GM15510 (cell line): ENCODE results near the gene ADAP1.

ENCODE experiments used
- POLR2A ChIP-seq: IDR thresholded peaks from 3 replicates; pipeline ENCODE4 v1.6.1; 2011; ENCODE audit warnings: borderline replicate concordance; ENCODE audit not compliant: insufficient read length; ENCODE audit errors: extremely low read depth

Gene ADAP1

DNA sequence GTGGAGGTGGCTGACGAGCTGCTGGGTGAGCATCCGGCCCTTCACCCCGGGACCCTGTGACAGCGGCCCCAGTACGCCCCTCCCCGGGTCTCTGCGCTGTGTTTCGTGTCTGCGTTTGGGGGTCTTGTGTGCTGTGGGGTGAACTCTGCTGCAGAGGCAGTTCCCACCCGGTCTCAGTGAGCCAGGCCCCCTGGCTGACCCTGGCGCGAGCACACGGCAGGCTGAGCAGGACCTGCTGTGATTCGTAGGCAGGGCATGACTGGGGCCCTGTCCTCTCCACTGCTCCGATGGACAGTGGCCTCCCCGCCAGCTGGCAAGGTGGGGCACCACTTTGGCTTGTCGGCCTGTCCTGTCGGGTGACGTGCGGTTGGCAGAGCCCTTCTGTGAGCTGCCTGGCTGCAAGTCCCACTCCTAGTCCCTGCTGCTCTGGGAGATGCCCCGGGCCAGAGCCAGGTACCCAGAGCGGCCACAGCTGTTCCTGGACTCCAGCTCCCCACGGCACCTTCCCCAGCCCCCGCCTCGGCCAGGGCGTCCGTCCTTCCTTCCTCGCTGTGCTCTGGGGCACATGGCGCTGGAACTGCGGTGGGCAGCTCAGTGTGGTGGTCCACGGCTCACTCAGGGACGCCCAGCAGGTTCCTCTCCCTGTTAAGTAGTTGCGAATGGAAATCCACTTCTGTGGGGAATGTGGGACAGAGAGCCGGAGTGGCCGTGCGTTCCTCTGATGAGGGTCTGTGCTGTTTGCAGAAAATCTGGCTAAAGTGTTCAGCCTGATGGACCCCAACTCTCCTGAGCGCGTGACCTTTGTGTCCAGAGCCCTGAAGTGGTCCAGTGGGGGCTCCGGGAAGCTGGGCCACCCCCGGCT is 67.6 kb downstream of the ADAP1 start:
- no peak for TF ChIP-seq POLR2A

DNA sequence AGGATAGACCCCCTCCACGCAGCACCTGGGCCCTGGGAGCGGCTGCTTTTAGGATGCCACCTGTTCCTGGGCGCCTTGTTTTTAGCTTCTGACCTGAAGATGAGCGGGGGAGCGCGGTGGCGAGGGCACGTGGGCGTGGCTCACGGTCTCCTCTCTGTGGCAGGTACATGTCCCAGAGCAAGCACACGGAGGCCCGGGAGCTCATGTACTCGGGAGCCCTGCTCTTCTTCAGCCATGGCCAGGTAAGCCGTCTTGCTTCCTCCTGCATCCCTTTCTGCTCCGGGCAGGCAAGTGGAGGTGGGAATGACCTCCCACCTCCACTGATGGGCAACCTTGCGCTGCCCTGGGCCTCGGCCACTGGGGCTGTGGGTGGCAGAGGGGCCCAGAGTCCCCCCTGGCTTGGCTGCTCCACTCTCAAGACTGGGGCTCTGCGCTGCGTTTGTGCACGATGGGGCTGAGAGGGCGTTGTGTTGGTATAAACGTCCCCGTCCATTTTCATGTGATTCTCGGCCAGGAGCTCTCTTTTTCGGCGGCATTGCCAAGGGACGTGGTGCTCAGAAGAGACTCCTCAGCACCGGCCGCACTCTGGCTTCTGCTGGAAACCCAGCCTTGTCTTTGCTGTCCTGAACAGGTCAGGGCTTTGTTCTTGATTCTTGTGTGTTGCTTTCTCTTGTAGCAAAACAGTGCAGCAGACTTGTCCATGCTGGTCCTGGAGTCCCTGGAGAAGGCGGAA is 68.4 kb downstream of the ADAP1 start:
- no peak for TF ChIP-seq POLR2A

DNA sequence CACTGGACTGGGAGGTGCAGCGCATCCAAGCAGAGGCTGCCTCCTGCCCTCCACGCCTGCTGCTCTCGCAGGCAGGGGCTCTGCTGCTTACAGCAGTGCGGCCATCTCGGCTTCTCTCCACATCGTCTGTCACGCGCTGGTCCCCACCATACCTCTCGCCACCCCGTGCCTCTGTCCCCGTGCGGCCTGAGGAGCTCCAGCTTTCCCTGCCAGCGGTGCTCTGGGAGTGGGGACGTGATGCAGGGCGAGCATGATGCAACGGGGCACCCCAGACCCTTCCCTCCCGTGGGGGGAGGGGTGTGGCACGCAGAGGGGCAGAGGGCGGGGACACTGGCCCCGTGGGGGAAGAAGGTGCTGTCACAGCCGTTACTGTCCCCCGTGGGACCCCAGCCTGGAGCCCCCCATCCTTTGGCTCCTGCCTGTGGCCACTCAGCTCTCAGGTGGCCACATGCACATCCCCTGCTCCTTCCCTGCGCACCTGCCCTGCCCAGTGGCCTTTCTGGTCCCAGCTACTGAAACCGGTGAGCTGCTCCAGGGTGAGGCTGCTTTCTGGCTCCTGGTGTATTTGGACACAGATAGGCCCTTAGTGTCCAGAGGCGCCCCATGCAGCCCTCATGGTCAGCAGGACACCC is 69.1 kb downstream of the ADAP1 start:
- no peak for TF ChIP-seq POLR2A

DNA sequence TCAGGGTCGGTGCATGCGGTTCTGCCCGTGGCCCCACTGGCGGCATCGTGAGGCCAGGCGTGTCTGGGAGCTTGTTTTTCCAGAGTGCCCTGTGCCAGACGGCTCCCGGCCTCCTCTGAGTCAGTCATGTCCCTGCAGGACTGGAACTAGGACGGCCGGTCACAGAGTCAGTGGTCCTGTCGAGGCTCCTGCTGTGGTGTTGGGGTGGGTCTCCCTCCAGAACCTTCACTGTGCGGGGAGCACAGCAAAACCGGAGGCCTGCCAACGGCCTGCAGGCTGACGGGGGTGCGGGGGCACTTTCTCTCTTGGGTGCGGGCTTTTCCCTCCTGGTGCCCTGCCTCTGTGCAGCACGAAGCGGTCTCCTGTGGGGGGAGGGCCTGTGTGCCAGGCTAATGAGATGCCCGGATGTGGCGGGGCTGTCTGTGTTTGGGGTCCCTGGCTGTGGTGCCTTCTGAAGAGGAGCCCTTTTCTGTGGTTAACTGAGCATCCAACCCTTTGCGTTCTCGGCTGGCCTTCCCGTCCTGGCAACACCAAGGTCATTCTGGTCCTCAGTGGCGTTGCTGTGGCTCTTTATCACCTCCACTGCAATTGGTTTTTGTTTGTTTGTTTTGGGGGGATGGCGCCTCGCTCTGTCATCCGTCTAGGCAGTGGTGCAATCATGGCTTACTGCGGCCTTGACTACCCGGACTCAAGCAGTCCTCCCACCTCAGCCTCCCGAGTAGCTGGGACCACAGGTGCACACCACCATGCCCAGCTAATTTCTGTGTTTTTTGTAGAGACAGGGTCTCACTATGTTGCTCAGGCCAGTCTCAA is 70.1 kb downstream of the ADAP1 start:
- no peak for TF ChIP-seq POLR2A

DNA sequence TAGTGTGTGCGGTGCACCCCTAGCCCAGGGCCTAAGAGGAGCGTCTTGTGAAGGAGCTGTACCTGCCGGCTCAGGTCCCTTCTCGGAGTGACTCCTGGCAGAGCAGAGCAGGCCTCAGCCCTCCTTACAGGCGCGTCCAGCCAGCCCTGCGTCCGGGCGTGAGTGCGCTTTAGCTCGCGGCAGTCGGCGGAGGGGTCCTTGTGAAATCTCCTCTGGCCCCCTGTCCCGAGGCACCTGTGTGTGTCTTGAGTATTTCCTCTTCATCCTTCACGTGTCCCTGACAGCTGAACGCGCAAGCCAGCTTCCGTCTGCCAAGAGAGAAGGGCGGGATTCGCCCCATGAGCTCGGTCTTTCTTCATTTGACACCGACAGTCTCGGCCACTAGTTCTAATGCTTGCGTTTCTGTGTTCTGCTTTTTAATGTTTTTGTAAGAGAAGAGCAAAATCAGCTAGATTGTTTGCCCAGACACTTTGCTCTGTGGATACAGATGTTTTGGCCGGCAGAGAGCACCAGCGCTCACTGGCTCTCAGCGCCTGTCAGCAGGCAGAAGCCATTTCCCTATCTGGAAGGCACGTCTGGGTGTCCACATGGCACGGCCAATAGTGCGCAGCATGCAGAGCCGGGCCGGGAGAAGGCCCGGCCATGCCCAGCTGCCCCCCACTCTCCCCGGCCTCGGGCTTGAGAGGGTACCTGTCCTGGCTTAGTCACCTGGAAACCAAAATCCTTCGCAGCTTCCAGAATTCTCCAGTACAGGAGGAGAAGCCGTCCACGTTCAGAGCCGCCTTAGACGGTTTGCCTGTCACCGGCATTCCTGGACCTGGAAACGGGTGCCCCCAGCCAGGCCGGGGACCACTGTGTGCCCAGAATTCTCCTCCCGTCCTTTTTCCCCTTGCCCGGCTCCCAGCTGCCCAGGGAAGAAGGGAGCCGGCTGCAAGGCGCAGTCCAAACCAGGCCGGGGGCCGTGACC is 71.1 kb downstream of the ADAP1 start:
- no peak for TF ChIP-seq POLR2A

DNA sequence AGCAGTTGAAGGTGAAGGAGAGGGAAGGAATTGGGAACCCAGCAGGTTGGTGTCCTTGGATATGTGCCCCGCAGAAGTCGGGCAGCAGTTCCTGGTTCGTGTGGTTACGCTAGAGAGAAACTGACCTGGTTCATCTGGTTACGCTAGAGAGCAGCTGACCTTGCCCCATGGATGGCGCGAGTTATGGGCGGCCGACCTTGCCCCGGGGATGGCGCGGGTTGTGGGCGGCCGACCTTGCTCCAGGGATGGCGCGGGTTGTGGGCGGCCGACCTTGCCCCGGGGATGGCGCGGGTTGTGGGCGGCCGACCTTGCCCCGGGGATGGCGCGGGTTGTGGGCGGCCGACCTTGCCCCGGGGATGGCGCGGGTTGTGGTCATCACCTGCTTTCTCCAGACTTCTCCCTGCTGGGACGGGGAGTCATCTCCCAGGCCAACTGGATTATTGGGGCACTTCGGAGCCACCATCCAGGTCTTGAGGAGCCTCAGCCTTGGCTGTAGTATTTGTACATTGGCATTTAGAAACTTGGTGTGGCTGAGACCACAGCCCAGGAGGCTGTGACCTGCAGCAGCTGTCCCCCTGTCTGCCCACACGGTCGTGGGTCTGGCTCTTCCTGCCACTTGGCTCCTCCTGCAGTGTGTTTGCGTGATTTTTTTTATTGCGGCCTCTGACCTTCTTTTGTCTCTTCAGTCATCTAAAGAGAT is 72.0 kb downstream of the ADAP1 start:
- no peak for TF ChIP-seq POLR2A

DNA sequence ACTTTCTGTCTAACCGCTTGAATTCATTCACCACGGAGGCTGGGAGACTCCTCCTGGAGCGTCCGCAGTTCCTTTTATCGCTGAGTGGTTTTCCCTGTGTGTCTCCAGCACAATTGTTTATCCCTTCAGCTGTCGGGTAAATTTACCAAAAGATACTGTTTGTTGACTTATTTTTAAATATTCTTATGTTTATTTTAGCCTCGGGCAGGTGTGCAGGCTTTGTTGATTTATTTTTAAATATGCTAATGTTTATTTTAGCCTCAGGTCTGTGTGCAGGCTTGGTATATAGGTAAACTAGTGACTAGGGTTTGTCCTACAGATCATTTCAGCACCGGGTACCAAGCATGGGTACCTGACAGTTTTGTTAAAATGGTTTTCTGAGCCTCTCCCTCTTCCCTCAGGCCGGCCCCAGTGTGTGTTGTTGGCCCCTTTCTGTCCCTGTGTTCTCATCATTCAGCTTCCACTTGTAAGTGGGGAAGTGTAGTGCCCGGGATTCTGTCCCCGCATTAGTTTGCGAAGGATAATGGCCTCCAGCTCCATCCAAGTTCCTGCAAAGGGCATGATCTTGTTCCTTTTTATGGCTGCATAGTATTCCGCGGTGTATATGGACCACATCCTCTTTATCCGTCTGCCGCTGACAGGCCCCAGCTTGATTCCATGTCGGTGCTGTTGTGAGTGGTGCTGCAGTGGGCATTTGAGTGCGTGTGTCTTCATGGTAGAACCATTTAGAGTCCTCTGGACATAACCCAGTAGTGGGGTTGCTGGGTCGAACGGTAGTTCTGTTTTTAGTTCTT is 72.8 kb downstream of the ADAP1 start:
- TF ChIP-seq POLR2A, result no peak

DNA sequence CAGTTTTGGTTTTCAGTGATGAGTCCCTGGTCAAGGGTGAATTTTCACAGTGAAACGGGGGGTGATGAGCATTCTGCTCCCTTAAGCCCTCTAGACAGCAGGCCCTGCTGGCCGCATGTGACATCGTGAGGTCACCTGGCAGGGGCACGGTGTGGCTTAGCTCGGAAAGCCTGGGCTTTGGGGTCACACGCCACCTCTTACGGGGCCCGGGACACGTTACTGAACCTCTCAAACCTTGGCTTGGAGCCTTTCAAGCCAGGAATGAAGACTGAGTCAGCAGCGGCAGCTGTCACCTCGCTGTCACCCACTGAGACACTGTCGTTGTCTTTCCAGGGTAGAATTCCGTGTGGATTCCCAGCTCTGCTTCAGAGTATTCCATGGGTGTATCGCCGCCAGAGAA is 74.0 kb downstream of the ADAP1 start:
- no peak for TF ChIP-seq POLR2A

DNA sequence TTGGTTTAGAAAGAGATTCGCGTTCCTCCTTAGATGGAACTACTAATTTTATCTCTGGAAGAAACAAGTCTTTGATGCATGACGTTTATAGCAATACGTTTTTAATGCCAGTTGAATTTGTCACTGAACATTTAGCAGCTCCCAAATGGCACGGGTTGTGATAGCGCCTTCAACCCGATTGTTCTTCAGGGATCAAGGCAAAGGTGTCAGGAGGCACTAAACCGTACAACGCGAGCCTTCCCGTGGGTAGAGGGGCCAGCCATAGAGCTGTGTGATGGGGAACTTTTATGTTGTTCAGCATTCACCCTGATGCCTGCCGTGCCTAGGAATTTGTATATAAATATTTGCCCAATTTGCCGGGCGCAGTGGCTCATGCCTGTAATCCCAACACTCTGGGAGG is 74.8 kb downstream of the ADAP1 start:
- no peak for TF ChIP-seq POLR2A

DNA sequence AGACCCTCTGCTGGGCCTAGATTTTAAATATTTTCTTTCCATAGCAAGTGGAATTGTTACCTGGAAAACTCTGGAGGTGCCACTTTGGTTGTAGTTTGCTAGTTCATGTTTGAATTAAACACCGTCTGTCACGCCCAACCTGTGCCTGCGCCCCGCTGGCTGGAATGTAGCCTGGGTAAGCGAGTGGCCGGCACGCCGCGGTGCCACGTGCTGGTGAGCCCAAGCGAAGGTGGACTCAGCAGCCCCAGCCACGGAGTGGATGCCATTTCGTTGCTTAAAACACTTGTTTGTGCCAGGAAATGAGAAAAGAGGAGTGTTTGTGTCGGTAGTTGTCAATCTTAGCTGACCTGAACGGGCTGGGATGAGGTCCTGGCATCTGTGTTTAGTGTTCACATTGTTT is 75.4 kb downstream of the ADAP1 start:
- TF ChIP-seq POLR2A, result no peak

DNA sequence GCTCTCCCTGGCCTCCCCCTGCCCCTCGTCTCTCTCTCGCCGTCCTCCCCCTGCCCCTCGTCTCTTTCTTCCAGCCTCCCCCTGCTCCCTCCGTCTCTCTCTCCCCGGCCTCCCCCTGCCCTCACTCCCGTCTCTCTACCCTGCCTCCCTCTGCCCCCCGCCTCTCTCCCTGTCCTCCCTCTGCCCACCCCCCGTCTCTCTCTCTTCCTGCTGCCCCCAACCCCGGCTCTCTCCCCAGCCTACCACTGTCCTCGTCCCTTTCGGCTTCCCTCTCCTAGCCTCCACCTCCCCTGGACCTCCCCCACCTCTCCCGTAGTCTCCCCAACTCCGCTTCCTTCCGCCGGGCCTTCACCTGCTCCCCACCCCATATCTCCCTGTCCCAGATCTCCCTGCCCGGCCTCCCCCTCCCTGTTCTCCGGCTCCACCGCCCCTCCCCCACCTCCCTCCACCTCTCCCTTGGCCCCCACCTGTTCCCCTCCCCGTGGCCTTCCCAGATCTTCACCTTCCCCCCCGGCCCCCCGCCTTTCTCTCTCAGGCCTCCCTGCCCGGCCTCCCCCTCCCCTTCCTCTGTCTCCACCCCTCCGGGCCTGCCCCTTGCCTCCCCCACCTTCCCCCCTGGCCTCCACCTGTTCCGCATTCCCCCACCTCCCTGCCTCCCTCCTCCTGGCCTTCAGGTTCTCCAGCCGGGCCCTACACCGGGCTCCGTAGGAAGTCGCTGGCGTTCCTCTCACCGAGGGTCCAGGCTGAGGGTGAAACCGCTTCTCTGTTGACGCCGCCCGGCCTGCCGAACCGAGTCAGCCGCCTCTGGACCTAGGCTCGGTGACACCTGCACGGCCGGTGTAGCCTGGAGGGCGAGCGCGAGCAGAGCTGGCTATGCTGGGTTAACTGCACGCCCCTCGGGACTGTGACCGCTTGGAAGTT is 76.9 kb downstream of the ADAP1 start:
- no peak for TF ChIP-seq POLR2A
